EH (cell line): ENCODE measurements around the gene MKNK2.

Experiments
- DNase-seq: peaks from one replicate; pipeline ENCODE4 v3.0.0-alpha.2; 2015; ENCODE audit warnings: low read depth

The MKNK2 gene

DNA sequence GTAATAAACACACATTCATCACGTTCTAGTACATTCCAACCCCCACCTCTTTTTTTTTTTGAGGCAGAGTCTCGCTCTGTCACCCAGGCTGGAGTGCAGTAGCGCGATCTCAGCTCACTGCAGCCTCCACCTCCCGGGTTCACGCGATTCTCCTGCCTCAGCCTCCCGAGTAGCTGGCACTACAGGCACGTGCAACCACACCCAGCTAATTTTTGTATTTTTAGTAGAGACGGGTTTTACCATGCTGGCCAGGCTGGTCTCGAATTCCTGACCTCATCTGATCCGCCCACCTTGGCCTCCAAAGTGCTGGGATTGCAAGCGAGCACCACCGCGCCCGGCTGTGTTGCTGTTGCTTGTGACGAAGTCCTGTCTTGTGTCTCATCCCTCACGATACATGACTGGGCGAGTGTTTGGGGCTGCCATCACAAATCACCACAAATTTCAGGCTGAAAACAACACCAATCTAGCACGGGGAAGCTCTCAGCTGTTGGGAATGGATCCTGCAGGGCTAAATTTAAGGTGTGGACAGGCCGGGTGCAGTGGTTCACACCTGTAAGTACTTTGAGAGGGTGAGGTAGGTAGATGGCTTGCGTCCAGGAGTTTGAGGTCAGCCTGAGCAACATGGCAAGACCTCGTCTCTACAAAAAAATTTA lies 29.4 kb upstream of the MKNK2 start:
- DNase-seq = no peak

DNA sequence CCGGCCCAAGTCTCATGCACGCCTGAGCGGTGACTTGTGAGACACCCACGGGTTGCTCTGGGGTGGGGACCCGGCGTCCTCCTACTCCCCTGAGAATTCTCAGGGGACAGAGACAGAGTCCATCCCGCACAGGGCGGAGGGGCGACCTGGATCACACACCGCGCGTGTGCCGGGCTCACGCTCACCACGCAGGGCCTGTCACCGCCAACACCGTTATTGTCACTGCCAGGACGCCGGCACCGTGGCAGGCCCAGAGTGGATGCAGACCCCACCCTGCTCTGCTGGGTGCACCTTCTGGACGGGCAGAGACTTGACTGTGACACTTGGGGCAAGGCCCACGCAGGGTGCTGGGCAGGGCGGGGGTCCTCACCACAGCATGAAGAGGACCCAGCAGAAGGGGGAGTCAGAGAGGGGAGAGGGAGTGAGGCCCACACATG lies 28.8 kb upstream of the MKNK2 start:
- no peak for DNase-seq

DNA sequence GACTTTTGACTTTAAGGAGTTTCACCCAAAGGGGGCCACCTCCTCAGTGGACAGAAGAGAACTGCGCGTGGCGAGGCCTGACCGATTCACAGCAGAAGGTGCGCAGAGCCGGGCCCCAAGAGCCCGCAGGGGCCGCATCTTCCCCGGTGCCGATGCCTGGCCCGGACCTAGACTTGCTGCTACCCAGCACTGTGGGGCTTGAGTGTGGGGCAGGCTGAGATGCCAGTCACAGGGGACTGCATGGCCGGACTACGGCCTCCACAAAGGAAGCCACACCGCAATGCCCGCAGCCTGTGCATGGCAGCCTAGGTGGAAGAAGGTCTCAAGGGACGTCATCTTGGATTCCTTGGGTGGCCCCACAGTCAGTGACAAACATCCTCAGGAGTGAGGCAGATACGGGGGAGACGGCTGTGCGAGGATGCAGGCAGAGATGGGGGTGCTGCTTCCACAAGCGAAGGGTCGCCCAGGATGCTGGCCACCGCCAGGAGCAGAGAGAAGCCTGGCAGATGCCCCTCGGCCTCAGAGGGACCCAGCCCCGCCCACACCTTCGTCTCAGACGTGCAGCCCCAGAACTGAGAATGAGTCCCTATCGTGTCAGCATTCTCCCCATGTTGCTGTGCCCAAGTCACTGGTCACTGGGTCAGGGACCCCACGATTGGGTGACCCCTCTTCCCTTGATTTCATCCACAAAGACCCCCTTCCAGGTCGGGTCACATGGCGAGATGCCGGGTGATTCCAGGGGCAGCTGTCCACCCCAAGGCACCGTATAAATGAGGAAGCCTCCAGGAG lies 28.2 kb upstream of the MKNK2 start:
- DNase-seq = no peak

DNA sequence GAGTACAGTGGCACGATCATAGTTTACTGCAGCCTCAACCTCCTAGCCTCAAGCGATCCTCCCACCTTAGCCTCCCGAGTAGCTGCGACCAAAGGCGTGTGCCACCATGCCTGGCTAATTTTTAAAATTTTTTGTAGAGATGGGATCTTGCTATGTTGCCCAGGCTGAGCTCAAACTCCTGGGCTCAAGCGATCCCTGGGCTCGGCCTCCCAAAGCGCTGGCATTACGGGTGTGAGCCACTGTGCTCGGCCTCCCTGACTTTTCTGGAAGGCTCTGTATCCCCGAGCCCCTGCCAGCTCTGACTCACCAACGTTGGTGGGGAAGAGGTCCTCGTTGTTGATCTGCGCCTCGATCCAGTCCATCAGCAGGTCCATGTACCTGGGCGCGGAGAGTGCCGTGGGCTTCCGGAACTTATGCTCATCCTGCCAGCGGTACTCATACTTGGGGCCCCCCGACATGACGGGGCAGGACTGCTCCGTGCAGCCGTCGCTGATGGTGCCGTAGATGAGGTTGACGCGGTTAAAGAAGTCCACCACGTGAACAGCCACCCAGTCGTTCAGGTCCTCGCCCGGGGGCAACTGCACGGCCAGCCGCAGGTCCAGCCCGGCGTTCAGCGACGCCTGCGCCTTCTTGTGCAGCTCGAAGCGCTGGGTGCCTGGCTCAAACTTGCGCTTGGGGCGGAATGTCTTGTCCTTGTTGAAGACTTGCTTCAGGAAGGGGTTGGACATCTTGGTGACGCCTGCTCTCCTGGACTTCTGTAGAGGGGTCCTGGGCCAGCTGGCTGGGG lies 27.0 kb upstream of the MKNK2 start:
- DNase-seq = no peak

DNA sequence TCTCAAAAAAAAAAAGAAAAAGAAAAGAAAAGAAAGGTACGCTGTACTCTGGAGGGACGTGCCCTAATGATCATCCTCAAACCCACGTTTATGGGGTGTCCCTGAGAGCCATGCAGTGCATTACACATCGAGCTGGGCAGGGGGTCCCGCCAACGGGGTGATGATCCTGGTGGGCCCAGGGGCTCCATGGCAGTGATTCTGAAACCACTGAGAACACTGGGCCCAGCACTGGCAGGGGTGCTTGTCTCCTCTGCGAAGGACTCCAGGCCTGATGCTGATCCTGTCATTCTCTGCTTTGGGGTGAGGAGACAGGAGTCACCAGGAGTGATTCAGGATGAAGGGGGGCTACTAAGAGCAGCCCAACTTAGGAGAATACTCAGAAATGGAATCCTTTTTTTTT lies 26.4 kb upstream of the MKNK2 start:
- no peak for DNase-seq

DNA sequence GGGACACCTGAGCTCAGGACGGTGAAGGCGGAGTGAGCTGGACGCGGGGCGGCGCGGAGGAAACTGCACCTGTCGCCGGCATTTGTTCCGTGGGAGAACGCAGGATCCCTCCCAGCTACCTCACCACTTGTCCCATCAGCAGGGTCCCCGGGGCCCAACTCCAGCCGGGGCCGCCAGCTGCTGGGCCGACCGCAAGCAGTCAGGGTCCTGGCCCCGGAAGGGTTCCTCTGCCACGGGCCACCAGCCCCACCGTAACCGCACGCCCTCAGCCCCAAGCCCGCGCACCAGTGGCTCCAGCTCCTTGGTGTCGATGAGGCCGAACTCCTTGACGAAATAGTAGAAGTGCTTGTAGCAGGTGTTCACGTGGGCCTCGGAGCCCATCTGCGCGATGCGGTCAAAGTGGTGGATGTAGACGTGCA lies 25.5 kb upstream of the MKNK2 start:
- DNase-seq = no peak

DNA sequence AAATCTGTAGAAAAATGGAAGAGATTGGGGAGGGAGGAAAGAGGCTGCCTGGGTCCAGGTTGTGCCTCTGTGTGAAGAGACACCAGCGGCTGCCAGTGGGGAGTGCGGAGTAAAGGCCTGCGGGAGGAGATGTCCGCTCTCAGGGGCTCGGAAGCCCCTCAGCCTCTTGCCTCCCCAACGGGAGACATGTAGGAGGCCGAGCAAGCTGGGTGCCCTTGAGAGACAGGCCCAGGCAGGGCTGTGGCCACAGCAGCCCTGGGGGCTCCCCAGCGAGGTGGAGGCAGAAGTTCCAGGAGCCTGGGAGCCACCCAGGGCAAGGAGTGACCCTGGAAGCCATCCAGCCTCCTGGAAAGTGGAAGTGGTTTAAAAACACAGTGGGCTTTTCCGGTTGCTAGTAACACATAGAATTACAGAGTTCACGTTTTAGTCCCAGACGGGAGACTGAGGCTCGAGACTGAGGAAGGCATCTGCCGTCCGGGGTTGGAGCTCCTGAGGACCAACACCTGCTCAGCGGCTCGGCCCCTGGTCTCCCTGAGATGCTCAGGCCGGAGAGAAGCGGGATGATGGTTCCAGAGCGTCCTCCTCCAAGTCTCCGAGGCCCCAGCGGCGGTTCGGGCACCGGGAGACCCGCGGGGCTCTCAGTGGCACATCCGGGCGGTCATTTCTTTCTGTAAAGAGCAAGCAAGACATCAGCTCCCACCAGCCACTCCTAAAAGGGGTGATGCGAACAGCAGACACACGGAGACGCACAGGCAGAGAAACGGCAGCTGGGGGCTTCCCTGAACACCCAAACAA lies 21.9 kb upstream of the MKNK2 start:
- no peak for DNase-seq

DNA sequence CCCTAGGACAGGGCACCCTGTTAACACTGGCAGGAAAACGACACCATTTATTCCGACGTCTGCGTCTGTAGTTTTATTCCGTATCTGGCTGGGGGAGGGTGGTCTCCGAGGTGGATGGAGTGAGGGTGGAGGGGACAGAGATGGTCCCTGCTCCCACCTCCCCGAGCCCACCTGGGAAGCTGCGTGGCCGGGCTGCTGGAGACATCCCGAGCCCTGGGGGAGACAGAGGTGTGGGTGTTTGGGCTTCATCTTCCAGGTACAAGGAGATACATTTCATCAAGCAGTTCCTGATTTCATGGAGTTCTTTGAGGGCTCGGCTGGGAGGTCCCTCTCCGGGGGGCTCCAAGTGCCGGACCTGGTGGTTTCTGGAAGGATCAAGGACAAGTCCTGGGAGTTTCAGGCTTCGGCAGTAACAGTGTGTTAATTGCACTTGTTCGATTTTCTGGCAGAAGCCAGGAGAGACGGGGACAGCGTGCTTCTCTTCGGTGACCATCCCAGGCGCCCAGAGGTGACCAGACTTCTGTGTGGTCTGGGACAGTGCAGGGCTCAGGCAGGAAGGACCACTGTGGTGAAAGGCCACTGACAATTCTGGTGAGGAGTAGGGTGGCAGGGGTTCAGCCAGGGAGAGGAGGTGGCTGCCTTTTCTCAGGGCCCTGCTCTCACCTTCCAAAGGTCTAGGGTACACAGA lies 20.1 kb upstream of the MKNK2 start:
- DNase-seq = no peak

DNA sequence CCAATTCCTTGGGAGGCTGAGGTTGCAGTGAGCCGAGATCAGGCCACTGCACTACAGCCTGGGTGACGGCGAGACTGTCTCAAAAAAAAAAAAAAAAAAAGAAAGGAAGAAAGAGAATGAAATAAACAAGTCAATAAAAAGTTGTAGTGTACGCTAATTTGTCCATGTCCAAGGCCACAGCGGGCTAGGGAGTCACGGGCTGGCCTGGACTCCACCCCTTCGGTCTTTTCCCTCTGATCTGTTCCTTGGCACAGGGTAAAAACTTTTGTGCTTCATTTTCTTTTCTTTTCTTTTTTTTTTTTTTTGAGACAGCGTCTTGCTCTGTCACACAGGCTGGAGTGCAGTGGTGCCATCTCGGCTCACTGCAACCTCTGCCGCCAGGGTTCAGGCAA lies 19.4 kb upstream of the MKNK2 start:
- DNase-seq = no peak

DNA sequence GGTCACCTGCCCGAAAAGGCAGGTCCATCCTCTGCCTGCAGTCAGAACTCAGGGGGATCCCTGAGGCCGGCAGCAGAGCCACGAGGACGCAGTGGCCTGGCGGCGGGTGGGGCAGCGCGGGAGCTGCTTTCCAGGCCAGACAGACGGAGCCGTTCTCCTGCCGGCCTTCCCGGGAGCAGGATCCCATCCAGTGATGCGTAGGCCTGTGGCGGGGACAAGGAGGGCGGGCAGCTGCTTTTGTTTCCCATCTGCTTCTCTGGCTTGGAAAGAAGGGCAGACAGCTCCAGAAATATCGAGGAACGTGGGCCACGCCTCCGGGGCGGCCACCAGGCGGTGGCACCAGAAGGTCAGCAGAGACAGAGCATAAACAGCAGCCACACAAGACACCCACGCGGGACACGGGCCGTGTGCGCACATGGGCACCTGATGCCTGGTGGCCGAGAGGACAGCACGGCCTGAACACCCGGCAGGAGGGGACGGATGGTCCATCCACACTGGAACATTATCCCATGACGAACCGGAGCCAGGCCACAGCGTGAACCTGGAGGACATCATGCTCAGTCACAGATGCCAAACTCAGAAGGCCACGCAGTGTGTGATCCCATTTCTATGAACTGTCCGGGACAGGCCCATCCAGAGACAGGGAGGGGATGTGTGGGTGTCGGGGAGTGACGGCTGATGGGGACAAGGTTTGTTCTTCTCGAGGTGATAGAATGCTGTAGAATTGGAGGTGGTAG lies 13.9 kb upstream of the MKNK2 start:
- peak; percentile 41 for DNase-seq

DNA sequence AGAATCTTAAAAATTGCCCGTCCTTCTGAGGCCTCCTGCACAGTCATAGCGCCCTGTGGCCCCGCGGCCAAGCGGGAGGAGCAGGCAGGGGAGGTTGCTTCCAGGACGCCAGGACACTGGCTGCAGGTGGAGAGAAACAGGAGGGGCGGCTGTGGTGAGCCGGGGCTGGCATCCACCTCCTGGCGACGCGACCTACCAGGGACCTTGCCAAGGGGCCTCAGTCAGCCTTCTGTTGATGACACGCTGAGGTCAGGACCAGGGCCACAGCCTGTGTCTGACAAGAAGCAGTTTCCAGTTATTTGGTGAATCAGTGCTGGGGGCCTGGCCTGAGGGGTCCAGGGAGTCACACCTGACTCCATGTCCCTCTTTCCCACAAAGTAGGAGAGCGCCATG lies 13.3 kb upstream of the MKNK2 start:
- no peak for DNase-seq

DNA sequence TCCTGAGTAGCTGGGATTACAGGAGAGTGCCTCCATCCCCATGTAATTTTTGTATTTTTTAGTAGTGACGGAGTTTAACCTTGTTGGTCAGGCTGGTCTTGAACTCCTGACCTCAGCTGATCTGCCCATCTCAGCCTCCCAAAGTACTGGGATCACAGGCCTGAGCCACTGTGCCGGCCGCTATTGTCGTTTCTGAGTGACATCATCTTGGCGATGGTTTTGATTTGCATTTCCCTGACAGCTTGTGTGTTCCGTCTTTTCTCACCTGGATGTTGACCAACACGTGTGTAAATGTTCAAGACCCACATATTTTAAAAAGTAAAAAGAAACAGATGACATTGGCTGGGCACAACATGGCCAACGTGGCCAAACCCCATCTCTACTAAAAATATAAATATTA lies 12.8 kb upstream of the MKNK2 start:
- DNase-seq = no peak

DNA sequence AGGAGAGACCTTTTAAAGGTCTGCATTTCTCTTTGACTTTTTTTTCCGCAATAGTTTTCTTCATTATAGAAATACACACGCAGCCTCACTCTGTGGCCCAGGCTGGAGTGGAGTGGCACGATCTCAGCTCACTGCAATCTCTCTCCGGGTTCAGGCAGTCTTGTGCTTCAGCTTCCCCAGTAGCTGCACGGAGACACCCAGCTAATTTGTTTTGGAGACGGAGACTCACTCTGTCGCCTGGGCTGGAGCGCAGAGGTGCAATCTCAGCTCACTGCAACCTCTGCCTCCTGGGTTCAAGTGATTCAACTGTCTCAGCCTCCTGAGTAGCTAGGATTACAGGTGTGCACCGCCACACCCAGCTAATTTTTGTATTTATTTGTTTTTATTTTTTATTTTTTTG lies 11.7 kb upstream of the MKNK2 start:
- DNase-seq = no peak

DNA sequence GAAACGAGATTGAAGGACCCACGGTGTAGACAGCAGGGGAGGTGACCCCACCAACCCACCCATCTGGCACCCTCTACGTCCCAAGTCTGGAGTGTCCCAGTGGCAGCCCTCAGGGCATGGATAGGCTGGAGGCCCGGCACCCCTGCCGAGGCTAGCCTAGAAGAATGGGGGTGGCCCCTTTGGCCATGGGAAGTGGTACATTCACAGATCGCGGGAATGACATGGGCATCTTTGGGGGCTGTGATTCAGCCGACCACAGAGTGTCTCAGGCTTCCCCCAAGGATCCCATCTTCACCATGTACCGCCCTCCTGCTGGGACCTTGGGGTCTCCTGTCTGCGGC lies 11.3 kb upstream of the MKNK2 start:
- DNase-seq = no peak

DNA sequence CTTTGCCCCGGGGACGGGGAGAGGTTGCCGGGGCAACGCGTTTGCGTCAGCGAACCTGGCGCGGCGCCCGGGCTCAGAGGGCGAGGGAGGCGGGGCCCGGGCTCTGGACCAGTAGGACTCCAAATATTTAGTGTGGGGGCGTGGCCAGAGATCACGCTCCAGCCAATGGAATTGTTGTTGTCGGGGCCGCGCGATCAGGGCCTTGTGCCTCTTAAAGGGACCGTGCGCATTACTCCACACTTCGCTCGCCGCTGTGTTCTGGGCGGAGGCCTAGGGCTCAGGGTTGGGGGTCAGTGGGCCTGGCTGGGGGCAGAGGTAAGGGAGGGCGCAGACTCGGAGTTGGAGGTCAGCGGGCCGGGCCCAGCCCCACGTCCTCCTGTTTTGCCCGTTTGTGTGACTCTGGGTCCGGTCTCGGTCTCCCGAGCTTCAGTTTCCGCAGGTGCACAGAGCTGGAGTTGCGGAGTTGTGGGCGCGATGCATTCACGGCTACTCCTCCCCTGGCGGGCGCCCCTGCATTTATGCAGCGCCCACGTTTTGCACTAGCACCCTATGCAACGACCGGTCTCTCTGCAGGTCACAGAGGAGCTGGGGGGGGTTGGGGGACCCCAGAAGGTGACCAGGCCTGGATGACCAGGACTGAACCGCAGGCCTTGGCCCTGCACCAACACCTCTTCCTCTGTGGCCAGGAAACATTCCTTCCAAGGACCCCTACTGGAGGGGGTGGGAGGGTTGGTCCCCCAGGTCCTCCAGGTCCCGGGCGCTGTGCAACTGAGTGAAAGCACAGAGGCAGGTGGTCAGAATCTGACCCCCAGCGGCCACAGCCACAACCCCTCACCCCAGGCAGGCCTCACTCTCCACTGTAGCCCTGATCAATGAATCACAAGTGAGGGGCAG lies 10.7 kb upstream of the MKNK2 start:
- DNase-seq = peak; percentile 98

DNA sequence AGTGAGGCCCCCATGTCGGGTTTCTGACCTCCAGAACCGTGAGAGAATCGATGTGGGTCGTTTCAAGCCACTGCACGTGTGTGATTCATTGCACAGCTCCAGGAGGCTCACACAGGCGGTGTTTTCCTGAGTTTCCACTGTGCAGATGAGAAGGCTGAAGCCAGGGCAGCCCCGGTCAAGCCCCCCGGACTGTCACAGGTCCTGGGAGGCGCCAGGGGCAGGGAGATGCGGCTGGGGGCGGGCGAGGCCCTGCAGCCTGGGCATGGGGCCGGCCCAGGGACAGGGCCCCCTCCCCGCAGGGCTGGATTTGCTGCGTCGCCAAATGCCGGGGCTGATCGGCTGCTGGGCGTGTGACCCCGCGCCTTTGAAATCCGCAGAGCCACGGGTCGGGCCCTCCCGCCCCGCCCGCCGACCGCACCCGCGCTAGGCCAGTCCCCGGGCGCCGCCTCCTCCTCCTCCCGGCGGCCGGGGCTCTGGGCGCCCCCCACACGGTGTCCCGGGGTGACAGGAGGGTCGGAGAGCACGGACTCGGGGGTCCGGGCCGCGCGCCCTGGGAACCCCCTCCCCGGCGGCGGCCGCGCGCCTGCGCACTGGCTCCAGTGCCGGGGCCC lies 9.9 kb upstream of the MKNK2 start:
- DNase-seq = peak; percentile 79

DNA sequence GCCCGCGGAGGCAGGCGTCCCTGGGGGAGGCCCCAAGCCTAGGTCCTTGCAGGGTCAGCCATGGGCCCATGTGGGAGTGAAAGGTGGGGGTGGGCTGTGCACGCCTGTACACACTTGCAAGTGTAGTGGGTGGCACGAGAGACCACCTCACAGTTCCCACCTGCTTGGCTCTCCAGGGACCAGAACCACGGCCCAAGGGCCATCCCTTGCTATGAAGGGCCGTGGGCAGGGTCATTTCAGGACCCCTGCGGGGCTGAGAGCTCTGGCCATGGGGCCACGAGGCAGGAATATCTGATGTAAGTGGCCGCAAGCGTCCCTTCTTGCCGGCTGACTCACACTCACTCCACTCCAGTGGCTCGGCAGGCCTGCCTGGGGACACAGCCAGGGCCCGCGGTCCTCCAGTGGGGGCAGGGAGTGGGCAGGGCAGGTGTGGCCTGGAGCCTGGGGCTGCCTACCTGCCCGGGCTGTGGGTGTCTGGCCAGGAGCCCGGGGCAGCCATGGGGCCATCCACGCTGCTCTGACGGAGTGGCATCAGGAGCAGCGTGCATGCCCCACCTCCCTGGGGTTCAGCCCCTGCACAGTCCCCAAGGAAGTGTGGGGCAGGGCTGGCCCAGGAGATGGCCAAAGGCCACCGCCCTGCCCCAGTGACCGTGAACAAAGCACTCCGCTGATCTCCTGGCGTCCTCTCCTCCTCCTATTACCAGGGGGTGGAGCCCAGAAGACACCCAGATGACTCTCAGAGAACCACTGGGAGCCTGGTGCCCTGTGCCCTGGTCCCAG lies 8.6 kb upstream of the MKNK2 start:
- peak; percentile 92 for DNase-seq

DNA sequence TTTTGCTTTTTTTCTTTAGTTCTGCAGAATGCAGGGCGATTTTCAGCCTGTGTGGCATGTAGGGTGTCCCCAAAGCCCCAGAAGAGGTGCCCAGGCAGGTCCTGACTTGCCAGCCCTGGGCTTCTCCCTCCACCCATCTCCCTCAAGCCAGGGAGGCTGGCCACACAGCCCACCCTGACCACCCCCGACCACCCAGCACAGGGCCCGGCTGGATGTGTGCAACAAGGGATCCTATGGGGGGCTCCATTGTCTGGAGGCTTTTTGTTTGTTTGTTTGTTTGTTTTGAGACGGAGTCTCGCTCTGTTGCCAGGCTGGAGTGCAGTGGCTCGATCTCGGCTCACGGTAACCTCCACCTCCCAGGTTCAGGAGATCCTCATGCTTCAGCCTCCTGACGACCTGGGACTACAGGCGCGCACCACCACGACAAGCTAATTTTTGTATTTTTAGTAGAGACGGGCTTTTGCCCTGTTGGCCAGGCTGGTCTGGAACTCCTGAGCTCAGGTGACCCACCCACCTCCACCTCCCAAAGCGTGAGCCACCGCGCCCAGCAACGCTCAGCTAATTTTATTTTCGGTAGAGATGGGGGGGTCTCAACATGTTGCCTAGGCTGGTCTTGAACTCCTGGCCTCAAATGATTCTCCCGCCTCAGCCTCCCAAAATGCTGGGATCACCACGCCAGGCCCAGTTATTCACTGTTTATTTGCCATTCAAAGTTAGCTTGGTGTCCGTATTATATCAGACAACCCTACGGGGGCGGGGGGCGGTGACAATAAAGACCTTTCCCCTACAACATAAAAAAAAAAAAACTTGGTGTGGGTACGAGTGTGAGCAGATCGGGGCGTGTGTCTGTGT lies 7.8 kb upstream of the MKNK2 start:
- DNase-seq = no peak
